Epithelial cell of proximal tubule (primary cell): Measurements from ENCODE around the gene PARN. TPM values are rescaled to one million over a fixed set of nuclear protein-coding genes. Genes with fewer than 3 reads are reported as not detected.
"Not testable (repeated sequence)": the region's sequence is repeated elsewhere in the genome, so short reads cannot be mapped to it uniquely, and the experiment has no call there.

Experiments
- DNase-seq: peaks from one replicate; pipeline ENCODE4 v3.0.0-alpha.2; 2011; ENCODE audit warnings: low read depth
- H3K4me3 ChIP-seq: 2 replicates; pipeline ENCODE4 v1.5.1; 2011; ENCODE audit warnings: low read depth, mild to moderate bottlenecking, low read length
- total RNA-seq: library from RNA; depleted of rRNA; stranded (reverse); fragments of >200 nt; gene quantifications from 2 replicates; pipeline ENCODE4 v1.2.3, GENCODE V29; 2015
- TF ChIP-seq, protein P1 (sequence below): conservative IDR thresholded peaks from 2 replicates; pipeline ENCODE4 v1.5.1; 2012; ENCODE audit warnings: low read depth, mild to moderate bottlenecking, low read length

Gene PARN
- total RNA-seq, 1 donor from 2014 or later: 28.5 TPM

DNA sequence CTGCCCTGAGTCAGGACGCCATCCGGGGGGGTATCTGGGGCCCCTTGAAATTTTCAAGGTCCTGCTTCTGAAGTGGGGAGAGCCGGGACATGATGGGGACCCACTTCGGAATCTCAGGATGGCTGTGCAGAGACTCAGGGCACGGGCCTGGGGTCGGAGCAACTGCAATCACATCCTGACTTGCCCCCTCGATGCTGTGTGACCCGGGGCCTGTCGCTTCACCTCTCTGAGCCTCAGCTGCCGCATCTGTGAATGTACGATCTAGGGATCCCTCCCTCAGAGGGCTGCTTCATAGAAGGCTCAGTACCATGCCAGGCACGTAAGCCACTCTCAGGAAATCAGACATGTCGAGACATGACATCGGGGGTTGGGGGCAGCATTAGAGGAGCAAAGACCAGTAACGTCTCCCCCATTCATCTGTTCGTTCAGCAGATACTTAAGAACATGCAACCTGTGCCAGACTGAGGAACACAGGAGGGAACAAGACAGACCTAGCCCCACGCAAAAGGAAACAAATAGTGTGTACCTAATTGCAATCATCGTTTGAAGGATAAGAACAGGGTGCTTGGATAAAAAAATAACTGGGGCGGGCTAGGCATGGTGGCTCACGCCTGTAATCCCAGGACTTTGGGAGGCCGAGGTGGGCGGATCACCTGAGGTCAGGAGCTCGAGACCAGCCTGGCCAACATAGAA lies 229.6 kb downstream of the PARN start:
- TF ChIP-seq, protein P1, sequence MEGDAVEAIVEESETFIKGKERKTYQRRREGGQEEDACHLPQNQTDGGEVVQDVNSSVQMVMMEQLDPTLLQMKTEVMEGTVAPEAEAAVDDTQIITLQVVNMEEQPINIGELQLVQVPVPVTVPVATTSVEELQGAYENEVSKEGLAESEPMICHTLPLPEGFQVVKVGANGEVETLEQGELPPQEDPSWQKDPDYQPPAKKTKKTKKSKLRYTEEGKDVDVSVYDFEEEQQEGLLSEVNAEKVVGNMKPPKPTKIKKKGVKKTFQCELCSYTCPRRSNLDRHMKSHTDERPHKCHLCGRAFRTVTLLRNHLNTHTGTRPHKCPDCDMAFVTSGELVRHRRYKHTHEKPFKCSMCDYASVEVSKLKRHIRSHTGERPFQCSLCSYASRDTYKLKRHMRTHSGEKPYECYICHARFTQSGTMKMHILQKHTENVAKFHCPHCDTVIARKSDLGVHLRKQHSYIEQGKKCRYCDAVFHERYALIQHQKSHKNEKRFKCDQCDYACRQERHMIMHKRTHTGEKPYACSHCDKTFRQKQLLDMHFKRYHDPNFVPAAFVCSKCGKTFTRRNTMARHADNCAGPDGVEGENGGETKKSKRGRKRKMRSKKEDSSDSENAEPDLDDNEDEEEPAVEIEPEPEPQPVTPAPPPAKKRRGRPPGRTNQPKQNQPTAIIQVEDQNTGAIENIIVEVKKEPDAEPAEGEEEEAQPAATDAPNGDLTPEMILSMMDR: no peak
- DNase-seq: no peak
- no peak overlapping the region for H3K4me3 ChIP-seq

DNA sequence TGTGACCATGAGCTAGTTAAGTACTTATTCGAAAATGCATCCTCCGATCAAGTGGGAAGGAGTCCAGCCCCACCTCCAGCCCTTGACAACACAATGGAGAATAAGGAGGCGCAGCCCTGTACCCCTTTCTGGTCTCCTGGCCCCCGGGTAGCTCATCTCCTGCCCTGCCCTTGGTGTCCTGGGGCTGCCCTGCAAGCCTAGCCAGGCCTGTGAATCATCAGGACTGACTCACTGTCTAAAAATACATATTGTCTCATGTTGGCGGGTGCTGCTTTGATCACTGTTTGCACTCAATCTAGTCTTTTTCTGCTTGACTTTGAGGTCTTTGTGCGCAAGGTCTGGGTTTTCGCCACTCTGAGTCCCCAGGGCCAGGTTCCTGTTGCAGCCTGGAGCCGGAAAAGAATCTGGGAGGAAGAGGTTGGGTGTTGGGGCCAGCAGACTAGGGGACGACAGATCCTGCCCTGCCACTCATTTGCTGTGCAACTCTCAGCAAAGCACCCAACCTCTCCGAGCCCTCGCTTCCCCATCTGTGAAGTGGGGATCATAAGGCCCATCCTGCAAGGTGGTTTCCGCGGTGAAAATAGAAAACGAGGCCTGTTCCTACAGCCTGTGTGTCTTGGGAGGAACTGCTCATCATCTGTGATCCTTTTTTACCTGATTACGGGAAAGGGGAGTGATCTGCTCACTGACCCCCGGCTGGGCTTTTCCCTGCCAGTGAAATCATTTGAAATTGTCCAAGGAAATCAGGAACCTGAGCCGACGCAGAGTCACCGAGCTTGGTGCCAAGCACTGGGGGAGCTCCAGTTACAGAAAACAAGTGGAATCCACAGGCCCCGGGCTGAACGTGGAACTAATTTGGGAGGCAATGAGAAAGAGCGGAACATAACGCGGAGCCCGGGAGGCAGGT lies 230.4 kb downstream of the PARN start:
- H3K4me3 ChIP-seq: peak overlapping the region; percentile 25
- TF ChIP-seq, protein P1: no peak
- peak; percentile 37 for DNase-seq

DNA sequence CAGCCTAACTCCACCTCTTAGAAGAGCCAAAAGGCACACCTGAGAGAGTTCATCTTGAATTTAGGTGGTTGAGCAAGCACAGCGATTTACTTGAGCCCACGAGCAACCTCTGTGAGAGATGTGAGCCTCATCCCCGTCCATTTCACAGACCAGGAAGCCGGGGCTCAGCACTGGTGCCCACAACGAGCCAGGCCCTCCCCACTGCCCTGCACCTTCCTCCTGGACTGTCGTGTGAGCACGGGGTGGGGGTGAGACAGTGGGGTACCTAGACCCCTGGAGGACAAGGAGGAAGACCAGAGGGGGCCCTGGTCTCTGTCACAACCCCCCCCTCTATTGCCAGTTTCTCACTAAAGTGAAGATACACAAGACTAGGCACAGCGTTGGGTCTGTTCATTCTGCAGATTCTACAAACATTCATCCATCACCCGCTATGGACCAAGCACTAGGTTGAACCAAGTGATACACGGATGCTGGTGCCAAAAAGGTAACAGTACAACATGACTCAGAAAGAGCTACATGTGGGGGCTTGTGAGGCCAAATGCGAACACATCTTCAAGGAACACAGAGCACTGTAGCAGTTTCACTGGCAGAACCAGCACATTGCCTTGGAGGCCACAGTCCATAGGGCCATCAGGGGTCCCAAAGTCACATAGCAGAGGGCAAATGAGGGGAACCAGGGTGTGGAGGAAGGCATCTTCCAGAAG lies 231.9 kb downstream of the PARN start:
- no peak overlapping the region for H3K4me3 ChIP-seq
- TF ChIP-seq, protein P1: no peak
- no peak for DNase-seq

DNA sequence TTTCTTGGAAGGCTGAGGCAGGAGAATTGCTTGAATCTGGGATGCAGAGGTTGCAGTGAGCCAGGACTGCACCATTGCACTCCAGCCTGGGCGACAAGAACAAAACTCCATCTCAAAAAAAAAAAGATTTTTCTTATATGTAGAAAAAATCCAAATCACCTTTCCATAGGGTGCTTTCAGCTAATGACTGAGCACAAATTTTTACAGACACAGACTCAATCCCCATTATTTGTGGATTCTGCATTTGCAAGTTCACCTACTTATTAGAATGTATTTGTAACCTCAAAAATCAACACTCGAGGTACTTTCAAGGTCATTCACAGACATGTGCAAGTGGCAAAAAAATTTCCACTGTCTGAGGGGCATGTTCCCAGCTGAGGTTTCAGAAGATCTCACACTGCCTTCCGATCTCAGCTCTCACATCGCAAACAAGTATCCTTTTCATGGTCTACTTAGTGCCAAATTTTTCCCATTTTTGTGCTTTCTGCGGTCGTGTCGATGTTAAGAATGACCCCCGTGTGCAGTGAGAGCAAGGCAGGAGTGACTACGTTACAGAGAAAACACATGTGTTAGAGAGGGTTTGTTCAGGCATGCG lies 234.3 kb downstream of the PARN start:
- DNase-seq, H3K4me3 ChIP-seq: not testable (repeated sequence)

DNA sequence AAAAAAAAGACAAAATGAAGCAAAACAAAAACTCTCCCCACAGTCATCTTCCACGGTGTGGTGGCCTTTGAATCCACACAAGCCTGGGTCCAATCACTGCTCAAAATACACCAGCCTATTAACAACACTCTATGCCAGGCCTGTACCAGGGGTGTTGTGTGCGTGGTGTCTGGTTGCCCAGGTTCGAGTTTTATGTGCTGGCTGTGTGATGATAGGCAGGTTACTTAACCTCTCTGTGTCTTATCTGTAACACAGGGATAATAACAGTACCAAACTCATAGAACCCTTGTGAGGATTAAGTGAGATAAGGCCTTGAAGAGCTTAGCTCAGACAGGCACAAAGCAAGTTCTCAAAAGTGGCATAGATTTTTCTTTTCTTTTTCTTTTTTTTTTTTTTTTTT lies 235.2 kb downstream of the PARN start:
- DNase-seq: no peak
- TF ChIP-seq, protein P1: no peak
- no peak overlapping the region for H3K4me3 ChIP-seq

DNA sequence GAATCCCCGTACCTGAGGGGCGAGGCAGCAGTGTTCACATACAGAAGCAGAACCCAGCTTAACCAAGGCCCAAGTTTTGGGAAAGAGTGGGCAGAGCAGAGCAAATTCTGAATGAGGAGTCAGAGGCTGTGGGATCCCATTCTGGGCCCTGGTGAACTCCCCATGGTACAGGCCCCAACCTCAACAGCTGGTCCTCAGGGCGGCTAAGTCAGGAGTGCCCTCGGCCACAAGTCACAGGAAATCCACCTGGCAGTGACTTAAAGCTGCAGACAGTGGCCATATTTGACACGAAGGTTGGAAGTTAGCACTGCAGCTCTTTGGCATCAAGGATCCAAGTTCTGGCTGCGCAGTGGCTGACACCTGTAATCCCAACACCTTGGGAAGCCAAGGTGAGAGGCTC lies 237.1 kb downstream of the PARN start:
- DNase-seq: no peak
- TF ChIP-seq, protein P1: no peak
- no peak overlapping the region for H3K4me3 ChIP-seq

DNA sequence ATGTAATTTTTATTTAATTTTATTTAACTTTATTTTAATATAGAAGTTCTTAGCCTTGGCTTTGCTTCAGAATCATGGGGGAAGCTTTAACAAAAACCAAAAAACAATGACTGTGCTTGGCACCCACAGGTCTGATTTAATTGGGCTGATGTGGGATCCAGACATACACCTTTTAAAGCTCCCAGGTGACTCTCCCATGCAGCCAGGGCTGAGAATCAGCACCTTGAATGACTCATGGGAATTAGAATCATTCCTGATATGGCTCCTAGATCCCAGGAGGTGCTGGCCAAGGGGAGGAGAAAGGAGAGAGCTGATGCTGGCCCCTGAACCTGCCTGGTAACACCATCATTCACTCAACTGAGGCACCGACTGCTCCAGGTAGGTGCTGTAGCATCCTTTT lies 240.7 kb downstream of the PARN start:
- no peak overlapping the region for H3K4me3 ChIP-seq
- DNase-seq: no peak
- TF ChIP-seq, protein P1: no peak
